HG03066 (cell line): ENCODE results near the gene TTN.
"Not testable (repeated sequence)": the region's sequence is repeated elsewhere in the genome, so short reads cannot be mapped to it uniquely, and the experiment has no call there.

Experiments used
- ATAC-seq: cut with Tn5 transposase; IDR thresholded peaks from one replicate; pipeline ENCODE4 v1.9.1; 2021; ENCODE audit warnings: low read depth; ENCODE audit not compliant: unreplicated experiment

TTN gene

DNA sequence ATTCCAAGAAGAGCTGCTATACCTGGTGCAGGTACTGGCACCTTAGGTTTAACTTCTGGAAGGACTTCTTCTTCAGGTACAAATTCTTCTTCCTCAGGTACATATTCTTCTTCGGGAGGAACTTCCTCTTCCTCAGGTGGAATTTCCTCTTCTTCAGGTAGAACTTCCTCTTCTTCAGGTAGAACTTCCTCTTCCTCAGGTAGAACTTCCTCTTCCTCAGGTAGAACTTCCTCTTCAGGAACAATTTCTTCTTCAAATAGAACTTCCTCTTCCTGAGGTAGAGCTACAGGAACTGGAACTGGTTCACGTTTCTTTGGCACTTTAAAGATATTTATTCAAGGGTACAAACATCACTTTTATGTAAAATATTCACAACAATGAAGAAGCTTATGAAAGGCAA lies 129.6 kb downstream of the TTN start:
- no peak for ATAC-seq

DNA sequence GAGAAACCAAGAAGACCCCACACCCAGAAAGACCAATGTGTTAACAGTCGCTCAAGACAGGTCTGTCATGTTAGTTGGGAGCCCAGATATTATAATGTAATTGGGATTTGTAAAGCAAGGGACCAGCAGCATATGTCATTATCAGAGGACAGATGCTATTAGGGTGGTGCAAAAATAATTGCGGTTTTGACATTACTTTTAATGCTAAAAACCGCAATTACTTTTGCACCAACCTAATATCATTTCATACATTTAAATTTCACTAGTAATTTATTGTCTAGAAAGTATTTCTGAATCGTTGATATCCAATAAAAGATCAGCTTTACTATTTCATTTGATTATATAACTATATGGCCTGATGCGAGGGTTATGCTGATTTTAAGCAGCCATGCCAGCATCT lies 131.2 kb downstream of the TTN start:
- no peak for ATAC-seq

DNA sequence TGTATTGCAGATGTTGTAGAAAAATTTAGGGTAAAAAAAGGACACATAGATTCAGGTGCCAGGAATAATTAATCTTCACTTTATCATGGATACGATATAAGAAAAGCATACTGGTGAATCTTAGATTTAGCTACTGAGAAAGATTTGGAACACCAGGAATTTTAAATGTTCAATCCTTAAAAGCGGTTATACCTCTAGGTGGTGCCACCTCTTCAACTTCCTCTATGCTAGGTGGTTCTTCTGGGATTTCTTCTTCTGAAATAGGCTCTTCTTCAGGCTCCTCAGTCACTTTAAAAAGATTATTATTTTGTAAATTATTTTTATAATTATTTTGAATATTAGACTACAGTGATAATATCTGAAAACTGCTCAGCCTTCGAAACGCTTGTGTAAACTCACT lies 133.1 kb downstream of the TTN start:
- ATAC-seq, result no peak

DNA sequence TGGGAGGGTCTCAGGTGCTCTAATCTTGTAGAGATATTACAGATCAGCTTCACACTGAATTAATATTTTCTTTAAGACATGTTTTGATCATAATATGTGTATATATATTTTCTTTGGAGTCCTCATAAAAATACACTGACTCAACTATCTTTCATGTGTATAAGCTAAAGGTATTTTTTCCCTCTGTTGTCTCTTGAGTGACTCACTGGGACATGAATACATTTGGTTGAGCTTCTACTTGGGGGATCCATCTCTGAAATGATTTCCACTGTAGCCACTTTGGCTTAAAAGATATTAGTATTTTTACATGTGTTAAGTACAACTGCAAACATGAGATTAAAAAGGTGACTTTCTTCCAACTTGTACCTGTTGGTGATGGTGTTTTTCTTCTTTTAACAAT lies 140.8 kb downstream of the TTN start:
- no peak for ATAC-seq

DNA sequence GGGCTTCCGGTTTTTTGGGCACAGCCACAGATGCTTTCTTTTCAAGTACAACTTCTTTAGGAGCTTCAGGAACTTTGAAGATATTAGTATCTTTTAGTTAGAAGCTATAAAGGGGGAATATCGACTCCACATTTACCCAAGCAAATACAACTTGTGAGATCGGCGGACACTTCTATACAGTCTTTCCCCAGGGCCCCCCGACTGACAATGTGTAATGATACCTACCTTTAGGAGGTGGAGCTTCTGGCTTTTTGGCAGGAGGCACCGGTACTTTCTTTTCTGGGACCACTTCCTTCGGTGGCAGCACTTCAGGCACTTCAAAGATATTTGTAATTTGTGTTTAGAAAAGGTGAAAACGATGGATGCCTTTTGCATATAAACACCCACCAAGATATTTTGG lies 148.7 kb downstream of the TTN start:
- not testable (repeated sequence) for ATAC-seq

DNA sequence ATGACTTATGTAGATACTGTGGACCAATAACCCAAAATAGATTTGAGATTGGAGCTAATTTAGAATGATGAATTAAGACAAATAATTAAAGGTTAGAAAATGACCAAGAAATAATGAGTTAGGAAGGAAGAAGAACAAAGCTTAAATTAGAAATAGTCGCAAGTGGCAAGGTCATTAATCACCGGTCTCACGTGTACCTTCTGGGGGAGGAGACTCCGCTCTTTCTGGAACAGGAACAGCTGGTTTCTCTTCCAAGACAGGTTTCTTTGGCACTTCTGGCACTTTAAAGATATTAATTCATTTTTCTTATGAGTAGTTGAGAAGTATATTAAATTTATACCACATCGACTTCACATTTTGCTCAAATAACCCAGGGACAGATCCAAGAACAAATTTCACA lies 156.7 kb downstream of the TTN start:
- no peak for ATAC-seq

DNA sequence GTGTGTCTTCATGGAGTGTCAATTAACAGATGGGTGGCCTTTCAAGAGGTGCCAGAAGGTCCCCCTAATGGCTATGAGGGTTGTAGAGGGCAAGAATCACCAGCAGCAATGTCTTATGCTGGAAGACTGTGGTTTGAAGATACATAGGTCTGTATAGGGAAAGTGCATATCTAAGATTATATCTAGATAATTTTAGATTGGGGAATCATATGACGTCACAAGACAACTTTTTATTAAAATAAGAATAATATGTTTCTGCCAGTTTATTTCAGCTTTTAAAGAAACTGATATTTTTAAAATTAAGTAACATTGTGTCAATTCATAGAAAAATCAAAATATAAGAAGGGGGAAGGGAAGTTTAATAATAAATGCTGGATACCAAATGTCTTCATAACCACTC lies 162.3 kb downstream of the TTN start:
- no peak for ATAC-seq

DNA sequence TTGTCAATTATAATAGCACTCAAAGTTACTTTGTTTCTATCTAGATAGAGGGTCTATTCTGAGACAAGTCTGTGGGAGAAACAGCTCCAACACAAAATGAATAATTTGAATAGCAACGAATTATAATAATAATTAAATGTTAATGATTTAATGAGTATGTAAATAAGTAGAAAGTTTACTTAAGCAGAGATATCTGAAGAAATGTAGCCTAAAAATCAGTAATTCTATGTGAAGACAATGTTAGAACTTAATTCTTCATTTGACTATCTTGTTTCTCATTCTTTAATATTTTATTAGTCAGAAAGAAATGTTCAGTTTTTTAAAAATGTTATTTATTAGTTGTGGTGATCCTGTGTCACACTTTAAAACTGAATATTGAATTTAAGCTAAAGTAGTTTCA lies 165.7 kb downstream of the TTN start:
- ATAC-seq, result no peak

DNA sequence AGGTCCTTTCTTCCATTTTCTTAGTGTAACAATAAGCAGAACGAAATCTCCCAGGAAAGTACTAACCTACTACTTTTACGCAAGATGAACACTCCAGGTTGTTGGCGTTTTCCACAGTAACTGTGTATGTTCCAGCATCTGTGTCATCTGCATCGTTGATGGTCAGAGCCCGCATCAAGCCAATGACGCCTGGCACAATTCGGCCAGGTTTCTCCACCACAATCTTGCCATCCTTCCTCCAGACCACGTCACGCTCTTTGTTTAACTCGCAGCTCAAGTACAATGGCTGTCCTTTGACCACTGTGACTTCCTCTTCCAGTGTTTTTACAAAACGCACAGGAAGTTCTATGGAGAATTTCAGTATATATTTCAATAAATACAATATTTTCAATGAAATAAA lies 171.3 kb downstream of the TTN start:
- ATAC-seq, result no peak

DNA sequence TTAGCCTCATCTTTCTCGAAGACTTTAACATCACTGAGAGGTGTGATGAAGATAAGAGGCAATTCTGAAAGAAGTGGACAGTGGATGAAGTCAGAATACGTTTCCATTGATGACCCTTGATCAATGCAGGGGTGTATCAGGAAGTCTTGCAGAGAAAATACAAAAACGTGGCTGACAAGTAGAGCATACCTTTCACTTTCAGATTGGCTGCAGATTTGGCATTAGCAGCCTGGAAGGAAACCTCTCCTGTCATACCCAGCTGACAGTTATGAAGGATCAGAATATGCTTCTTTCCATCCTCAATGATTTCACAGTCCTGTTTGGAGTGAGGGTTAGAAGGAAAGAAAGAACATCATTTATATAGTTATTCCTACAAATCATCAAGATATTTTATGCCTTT lies 174.5 kb downstream of the TTN start:
- peak; percentile 59 for ATAC-seq

DNA sequence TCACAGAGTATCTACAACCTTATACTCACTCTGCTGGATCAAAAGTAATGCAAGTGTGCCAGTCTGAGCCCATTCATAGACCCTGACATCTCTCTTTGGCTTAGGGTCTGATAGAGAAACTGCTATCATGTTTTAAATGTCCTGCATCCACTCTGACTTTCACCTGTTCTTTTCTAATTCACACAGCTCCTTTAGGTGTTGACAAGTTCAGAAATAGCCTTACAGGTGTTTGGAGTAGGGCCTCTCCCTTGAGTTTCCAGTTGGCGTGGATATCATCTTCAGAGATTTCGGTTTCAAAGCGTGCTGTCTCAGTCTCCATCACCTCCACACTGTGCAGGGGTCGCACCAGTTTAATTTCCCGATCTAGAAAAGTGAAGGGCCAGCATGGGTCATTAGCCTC lies 176.6 kb downstream of the TTN start:
- ATAC-seq, result no peak

DNA sequence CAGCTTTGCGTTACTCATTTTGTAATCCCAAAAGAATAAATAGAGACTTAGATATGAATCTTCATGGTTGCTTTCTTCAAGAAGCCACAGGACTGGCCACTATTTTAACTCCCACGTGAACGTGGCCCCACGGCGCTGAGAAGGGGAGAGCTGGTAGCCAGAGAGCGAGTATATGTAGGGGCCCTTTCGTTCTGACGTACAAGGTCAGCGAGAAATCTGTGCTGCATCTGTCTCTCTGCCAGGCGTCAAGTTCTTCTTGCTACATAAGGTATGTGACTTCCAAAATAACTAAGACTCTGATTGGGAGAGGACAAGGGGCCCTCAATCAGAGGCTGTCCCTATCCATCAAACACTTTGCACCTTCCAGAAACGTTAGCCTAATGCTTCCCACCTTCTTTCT lies 177.8 kb downstream of the TTN start:
- no peak for ATAC-seq

DNA sequence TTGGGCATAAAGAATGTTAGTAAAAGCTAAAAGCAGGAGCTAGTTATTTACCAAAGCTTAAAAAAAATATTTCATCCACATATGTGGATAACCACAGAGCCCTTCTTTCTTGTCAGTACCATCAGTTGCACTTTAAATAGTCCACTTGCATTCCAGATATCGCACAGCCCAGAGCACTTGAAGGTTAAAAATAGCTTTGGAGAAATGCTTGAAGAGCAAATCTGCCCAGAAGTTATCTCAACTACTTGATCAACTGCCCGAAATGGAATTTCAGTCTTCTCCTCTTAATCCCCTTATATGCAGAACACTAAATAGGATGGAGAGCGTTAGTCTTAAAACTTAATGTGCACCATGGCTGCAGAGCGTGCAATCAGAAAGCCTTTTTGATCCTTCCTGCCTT lies 178.6 kb downstream of the TTN start:
- ATAC-seq, result no peak

DNA sequence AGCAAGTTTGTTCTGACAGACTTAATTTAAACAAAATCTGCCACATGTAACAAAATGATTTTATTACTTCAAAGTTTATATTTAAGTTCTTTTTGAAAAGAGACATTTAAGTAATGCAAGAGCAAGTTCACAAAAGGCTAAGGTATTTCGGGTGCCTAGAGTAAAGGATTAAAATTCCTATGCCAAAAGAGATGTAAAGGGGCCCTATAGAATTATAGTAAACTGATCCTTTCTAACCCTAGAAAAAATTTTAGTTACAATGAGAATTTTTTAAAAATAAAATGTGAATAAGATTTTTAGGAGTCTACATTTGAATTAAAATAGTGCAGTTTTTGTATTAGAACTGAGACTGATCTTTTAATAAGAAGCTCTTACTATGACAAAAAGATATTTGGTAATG lies 179.8 kb downstream of the TTN start:
- ATAC-seq, result no peak

DNA sequence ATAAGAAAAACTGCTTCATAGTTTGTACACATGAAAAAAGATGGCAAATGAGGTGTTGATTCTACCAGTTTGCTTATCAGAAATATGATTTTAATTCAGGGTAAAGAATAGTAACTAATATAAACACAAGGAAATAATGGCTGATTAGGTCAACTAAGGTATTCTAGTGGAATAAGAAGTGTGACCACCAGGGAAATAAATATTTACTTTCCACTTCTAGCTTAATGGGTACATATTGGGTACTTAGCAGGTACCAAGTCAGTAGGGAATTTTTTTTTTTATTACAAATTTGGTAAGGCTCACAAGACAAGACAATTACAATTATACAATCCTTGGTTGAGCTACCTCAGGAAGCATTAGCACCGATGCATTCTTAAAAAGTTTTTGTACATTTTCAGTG lies 191.3 kb downstream of the TTN start:
- no peak for ATAC-seq

DNA sequence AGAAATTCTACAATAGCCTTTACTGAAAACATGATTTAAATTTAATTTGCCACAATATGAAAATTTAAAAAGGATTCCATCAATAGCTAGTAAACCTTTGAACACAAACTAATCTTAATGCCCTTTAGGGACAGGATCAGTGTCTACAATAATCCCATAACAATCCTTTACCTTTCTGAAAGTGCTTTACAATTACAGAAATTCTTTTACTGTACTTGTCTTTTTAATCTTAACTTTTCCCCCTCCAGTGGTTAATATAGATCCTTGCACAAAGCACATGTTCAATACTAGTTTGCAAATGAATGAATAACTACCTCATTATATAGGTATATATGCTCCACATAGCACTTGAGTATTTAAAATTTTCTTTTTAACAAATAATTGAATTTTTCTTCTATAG lies 204.3 kb downstream of the TTN start:
- ATAC-seq, result no peak

DNA sequence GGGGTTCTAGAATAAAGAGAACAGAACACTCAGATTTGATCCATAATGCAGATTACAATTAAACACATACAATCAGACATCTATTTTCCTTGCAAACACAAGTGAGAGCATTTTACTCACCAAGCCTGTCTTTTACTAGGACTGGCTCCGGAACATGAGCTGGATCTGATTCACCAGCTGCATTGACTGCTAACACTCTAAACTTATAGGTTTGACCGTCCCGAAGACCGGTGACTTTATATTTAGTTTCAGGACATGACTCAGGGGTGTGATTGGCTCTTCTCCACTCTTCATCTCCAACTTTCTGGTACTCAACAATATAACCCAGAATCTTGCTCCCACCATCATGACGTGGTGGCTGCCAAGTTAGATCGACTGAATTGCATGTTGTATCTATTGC lies 214.6 kb downstream of the TTN start:
- ATAC-seq, result no peak

DNA sequence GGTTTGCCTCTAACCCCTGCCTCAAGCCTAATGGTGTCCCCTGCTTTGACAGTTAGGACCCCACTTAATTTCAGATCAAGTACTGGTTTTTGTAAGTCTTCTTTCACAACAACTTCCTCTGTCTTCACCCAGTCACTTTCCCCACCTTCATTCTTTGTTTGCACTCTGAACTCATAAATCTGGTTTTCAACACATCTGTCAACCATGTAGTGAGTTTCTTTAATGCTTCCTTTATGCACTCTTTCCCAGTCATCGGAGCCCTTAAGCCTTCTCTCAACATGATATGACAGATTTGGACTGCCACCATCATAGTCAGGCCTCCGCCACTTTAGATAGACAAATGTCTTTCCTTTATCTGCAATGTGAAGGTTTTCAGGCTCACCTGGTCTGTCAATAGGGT lies 217.9 kb downstream of the TTN start:
- ATAC-seq, result no peak

DNA sequence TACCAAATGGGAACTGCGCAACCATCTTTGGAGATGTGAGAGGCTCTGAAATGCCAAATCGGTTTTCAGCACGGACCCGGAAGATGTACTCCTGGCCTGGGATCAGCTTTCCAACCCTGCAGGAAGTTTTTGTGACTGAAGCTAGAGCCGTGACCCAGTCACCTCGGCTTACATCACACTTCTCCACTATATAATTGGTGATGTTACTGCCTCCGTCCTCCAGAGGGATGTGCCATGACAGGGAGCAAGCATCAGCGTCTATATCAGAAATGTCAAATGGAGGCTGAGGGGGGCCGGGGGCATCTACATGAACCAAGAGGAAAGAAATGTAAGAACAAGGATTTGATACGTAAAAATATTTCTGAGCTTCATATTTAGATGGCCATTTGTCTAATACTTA lies 222.6 kb downstream of the TTN start:
- no peak for ATAC-seq

DNA sequence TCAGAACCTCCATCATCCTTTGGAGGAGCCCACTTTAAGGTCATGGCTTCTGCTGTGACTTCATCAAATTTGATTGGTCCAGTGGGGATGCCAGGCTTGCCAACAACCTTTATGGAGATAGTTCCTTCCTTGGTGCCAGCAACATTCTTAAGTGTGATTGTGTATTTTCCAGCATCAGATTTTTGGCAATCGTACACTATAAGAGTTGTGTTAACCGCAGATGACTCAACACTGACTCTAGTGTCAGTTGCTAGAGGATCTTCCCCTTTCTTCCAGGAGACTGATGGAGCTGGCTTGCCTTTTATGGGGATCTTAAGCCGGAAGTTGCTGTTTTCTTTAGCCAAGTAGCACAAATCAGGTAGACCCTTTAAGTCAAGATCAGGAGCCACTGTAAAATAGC lies 228.2 kb downstream of the TTN start:
- ATAC-seq, result no peak

DNA sequence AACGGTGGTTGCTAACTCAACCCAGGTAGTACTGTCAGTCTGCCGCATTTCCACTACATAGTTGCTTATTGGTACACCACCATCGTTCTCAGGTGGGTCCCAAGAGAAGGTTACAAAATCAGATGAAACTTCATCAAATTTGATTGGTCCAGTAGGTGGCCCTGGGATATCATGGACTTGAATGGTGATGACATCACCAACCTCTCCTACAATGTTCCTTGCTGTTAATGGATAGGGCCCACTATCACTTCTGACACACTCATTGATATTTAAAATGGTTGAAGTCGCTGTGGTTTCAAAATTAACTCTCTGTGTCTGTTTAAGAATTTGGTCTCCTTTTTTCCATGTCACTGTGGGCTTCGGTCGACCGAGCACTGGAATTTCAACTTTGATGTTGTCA lies 232.4 kb downstream of the TTN start:
- ATAC-seq, result no peak

DNA sequence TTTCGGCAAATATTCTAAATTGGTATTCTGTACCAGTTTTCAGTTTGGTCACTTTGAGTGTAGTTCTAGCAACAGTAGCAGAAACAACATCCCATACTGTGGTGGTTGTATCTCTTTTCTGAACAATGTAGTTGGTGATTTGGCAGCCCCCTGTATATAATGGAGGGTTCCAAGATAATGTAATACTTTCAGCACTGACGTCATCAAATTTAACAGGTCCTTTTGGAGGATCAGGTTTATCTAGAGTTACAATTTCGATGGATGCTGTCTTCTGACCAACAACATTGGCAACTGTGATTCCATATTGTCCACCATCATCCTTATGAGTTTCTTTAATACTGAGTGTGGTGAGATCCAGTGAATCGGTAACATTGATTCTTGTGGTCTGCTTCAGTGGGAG lies 239.0 kb downstream of the TTN start:
- ATAC-seq, result no peak

DNA sequence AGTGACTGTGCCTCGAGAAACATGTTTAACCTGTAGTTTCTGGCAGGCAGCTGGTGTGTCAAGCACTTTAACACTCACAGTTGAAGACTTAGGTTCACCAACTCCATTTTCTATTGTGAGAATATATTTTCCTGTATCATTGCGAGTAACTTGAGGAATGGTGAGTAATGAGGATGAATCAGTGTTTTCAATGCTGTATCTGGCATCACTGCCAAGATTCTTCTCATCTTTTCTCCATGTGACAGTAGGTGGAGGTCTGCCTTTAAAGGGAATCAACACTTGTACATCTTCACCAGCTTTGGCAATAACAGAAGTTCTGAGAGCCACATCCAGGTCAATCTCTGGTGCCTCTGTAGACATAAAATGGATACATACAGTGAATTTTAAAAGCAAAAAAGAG lies 254.2 kb downstream of the TTN start:
- ATAC-seq, result no peak

DNA sequence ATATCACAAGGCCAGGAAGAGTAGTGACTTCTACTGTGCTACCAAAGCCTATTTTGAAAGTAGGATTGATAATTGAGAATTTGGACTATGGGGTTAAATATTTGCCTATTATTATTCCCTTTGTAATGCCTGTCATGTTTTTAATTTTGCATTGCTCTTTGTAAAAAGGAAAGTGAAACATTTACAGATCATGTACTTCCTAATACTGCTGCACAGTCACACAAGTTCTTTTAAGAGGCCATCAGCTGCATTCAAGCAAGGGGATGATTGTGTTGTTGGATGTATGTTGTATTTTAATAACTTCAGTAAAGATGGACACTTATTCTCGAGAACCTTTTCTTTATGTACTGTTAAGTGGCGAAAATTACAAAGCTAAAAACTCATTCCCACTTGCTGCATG lies 256.9 kb downstream of the TTN start:
- ATAC-seq, result peak; percentile 72
